Measurements from ENCODE around the gene ERVFRD-1. TPM values are rescaled to one million over a fixed set of nuclear protein-coding genes. Genes with fewer than 3 reads are reported as not detected.

ERVFRD-1 gene
- total RNA-seq, 1 experiment from 2014 or later, result not detected

- no peaks in the 10 kb centered on the region for H4K20me1 ChIP-seq (ENCODE audit: low read length)
- peak overlapping the region; percentile 54 for H2AFZ ChIP-seq (ENCODE audit: low read length)
- POLR2A ChIA-PET (ENCODE audit: unreplicated experiment), result interaction anchor here (0.6 kb wide), 1 partner anchor 153 kb away, joined by 9 read pairs; no protein-coding TSS in a partner anchor
- ATAC-seq (peak; percentile 94), DNase-seq (peak; percentile 94)
- no peaks in the 10 kb centered on the region for H3K9me3 ChIP-seq (ENCODE audit: low read length)
- H3K79me2 ChIP-seq (ENCODE audit: low read length), result no peaks in the 10 kb centered on the region
- H3F3A ChIP-seq (ENCODE audit: low read length, unreplicated experiment), result no peaks in the 10 kb centered on the region
- BruUV-seq (replicated peaks), result TSS peak; percentile 29
- TF ChIP-seq EZH2phosphoT487 (IDR thresholded peaks at IDR 0.05; ENCODE audit: borderline replicate concordance, low read length) (no peak), EZH2 (IDR thresholded peaks at IDR 0.05; ENCODE audit: low read length, unreplicated experiment) (no peak), CTCF (conservative IDR thresholded peaks at IDR 0.05; ENCODE audit: low read depth, low read length) (no peak)
- H3K4me3 ChIP-seq (ENCODE audit: low read length), result no peak overlapping the region
- no peaks in the 10 kb centered on the region for H3K27me3 ChIP-seq (ENCODE audit: low read length)
- CTCF ChIA-PET, result interaction anchor here (0.6 to 1.0 kb wide), 4 partner anchors 86 to 353 kb away, joined by 3 to 4 read pairs (median 4); no protein-coding TSS in a partner anchor
- H3K36me3 ChIP-seq (ENCODE audit: low read depth, low read length), result no peaks in the 10 kb centered on the region
- peak overlapping the region; percentile 55 for H3K27ac ChIP-seq (ENCODE audit: low read length)
- H3K4me1 ChIP-seq (ENCODE audit: insufficient read depth, low read length), result peaks cover 15% of the 10 kb centered on the region
- peak overlapping the region; percentile 52 for H3K4me2 ChIP-seq (ENCODE audit: low read length)
- H3K9me2 ChIP-seq (replicated peaks; ENCODE audit: low read length), result no peaks in the 10 kb centered on the region
- intact Hi-C loops (cut with micrococcal nuclease), result loop anchor here (1.0 to 10.0 kb wide), 7 partner anchors 49 to 431 kb away; partner anchors contain the start of gene NEDD9
- H3K9ac ChIP-seq (ENCODE audit: low read length), result 0 out of 2 replicates have a peak overlapping the region, but pooled peaks have one; percentile 13
Observed at GRCh38 chr6:11143394-11144371, 32.2 kb upstream of the ERVFRD-1 start.

GRCh38 chr6:11142296-11143027 lies 30.9 kb upstream of the ERVFRD-1 start:
- H3K9ac ChIP-seq (ENCODE audit: low read length), result no peak overlapping the region
- CTCF ChIA-PET, result no interaction called here
- H3K9me2 ChIP-seq (replicated peaks; ENCODE audit: low read length), result no peaks in the 10 kb centered on the region
- no peak overlapping the region for H2AFZ ChIP-seq (ENCODE audit: low read length)
- intact Hi-C loops (cut with micrococcal nuclease), result loop anchor here (2.0 to 10.0 kb wide), 3 partner anchors 48 to 292 kb away; no protein-coding TSS in a partner anchor
- no peaks in the 10 kb centered on the region for H3K9me3 ChIP-seq (ENCODE audit: low read length)
- H3K4me2 ChIP-seq (ENCODE audit: low read length), result no peak overlapping the region
- no peaks in the 10 kb centered on the region for H4K20me1 ChIP-seq (ENCODE audit: low read length)
- ATAC-seq (no peak), DNase-seq (peak; percentile 35)
- no peak overlapping the region for H3K27ac ChIP-seq (ENCODE audit: low read length)
- TF ChIP-seq CTCF (conservative IDR thresholded peaks at IDR 0.05; ENCODE audit: low read depth, low read length), result no peak
- no peak for TF ChIP-seq EZH2phosphoT487 (IDR thresholded peaks at IDR 0.05; ENCODE audit: borderline replicate concordance, low read length)
- TF ChIP-seq EZH2 (IDR thresholded peaks at IDR 0.05; ENCODE audit: low read length, unreplicated experiment), result no peak
- no peaks in the 10 kb centered on the region for H3F3A ChIP-seq (ENCODE audit: low read length, unreplicated experiment)
- BruUV-seq (replicated peaks), result no TSS peak
- POLR2A ChIA-PET (ENCODE audit: unreplicated experiment), result no interaction called here
- H3K4me3 ChIP-seq (ENCODE audit: low read length), result no peak overlapping the region
- peaks cover 15% of the 10 kb centered on the region for H3K4me1 ChIP-seq (ENCODE audit: insufficient read depth, low read length)
- no peaks in the 10 kb centered on the region for H3K27me3 ChIP-seq (ENCODE audit: low read length)
- no peaks in the 10 kb centered on the region for H3K36me3 ChIP-seq (ENCODE audit: low read depth, low read length)
- no peaks in the 10 kb centered on the region for H3K79me2 ChIP-seq (ENCODE audit: low read length)
